ENCODE measurements around the gene EXO1. TPM values are rescaled to one million over a fixed set of nuclear protein-coding genes. Genes with fewer than 3 reads are reported as not detected.

Gene EXO1
- total RNA-seq, 1 experiment from 2014 or later = 28.5 TPM

- peak; percentile 77 for DNase-seq
These were observed 70.9 kb downstream of the EXO1 start for GRCh38 chr1:241918879-241919278.

DNA sequence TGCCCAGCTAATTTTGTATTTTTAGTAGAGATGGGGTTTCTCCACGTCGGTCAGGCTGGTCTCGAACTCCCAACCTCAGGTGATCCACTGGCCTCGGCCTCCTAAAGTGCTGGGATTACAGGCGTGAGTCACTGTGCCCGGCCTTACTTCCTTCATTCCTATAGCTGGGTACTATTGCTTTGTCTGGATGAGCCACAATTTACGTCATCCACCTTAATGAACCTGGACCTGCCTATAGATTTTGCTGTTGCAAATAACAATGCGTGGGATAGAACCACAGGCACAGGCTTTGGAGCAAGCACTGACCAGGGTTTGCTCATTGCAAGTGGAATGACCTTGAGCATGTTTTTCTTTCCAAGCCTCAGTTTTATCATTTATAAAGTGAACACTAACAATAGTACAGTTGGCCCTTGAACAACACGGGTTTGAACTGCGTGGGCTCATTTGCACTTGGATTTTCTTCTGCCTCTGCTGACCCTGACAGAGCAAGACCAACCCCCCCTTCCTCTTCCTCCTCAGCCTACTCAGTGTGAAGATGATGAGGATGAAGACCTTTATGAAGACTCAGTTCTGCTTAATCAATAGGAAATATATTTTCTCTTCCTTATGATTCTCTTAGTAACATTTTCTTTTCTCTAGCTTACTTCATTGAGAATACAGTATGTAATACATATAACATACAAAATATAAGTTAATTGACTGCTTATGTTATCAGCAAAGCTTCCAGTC lies 76.2 kb downstream of the EXO1 start:
- Histone ChIP-seq H3K4me3 (no peak overlapping the region), H3K36me3 (no peaks in the 10 kb centered on the region), H3K27me3 (no peaks in the 10 kb centered on the region), H3K9me3 (no peaks in the 10 kb centered on the region)
- no peak for DNase-seq

More at GRCh38 chr1:241918879-241919278, 70.9 kb downstream of the EXO1 start:
- no peaks in the 10 kb centered on the region for H3K27me3 ChIP-seq
- no peaks in the 10 kb centered on the region for H3K9me3 ChIP-seq
- no peak overlapping the region for H3K4me3 ChIP-seq
- no peaks in the 10 kb centered on the region for H3K36me3 ChIP-seq

DNA sequence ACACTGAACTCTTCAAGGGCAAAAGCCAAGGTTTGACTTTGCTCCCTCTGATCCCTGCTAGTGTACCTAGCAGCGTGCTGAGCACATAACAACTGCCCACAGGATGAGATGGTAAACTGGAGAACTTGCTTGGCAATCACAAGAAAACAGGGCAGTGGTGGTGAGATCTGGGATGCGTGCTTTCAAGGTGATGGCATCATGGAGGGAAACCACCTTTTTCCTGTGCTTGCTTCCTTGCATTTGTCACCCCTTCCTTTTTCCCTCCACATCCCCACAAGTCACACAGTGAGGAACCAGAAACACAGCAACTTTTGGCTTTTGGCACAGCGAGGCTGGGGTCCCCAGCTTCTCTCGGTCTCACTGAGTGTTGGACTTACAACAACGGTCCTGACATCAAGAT lies 78.1 kb downstream of the EXO1 start:
- H3K36me3 ChIP-seq = no peaks in the 10 kb centered on the region
- no peaks in the 10 kb centered on the region; the same call in 1 of the 2 replicates for H3K27me3 ChIP-seq
- no peak overlapping the region for H3K4me3 ChIP-seq
- DNase-seq = no peak
- no peaks in the 10 kb centered on the region for H3K9me3 ChIP-seq

- H3K9me3 ChIP-seq = no peaks in the 10 kb centered on the region
- H3K27me3 ChIP-seq = no peaks in the 10 kb centered on the region; the same call in 1 of the 2 replicates
- no peaks in the 10 kb centered on the region for H3K36me3 ChIP-seq
- no peak overlapping the region for H3K4me3 ChIP-seq
- DNase-seq = no peak
These were observed 79.3 kb downstream of the EXO1 start for GRCh38 chr1:241927321-241927720.

DNA sequence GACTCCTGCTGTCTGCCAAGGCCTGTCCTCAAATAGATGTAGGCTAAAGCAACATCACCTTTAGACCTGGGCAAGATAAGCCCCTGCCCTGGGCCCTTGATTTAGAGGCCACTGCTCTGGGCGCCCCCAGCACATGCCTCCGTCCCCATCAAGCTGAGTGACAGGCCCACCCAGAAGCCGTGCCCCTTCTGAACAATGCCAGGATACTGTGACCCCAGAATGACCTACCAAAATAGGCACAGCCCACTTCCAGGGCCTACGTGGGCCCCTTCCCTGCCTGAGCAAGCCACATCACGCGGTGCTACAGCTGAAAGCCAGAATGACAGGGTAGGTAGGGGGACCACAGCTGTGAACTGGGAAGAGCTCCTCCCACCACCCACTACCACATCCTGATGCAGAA lies 84.8 kb downstream of the EXO1 start:
- no peaks in the 10 kb centered on the region; the same call in 1 of the 2 replicates for H3K27me3 ChIP-seq
- no peaks in the 10 kb centered on the region for H3K36me3 ChIP-seq
- H3K4me3 ChIP-seq = no peak overlapping the region
- DNase-seq = no peak
- no peaks in the 10 kb centered on the region for H3K9me3 ChIP-seq

- Histone ChIP-seq H3K9me3 (peaks cover 4% of the 10 kb centered on the region), H3K4me3 (no peak overlapping the region), H3K27me3 (no peaks in the 10 kb centered on the region; the same call in 1 of the 2 replicates), H3K36me3 (no peaks in the 10 kb centered on the region)
- peak; percentile 69 for DNase-seq
These were observed 86.3 kb downstream of the EXO1 start for GRCh38 chr1:241934201-241934848.

GRCh38 chr1:241934866-241935265 lies 86.9 kb downstream of the EXO1 start:
- H3K36me3 ChIP-seq = no peaks in the 10 kb centered on the region
- DNase-seq = no peak
- H3K9me3 ChIP-seq = peaks cover 4% of the 10 kb centered on the region
- no peaks in the 10 kb centered on the region; the same call in 1 of the 2 replicates for H3K27me3 ChIP-seq
- H3K4me3 ChIP-seq = no peak overlapping the region

Other genes starting within 250 kb of the EXO1 start
- gene CHML, start 207.8 kb upstream of the EXO1 start, total RNA-seq (2014; rRNA removed; shearing (Covaris generic); ENCODE audit: low replicate concordance) = 7.0 and 15.4 TPM in 2 replicates
- gene OPN3, start 207.8 kb upstream of the EXO1 start, total RNA-seq (2014; rRNA removed; shearing (Covaris generic); ENCODE audit: low replicate concordance) = 1.1 and 4.1 TPM in 2 replicates
- gene WDR64, start 195.9 kb upstream of the EXO1 start, total RNA-seq (2014; rRNA removed; shearing (Covaris generic); ENCODE audit: low replicate concordance) = not detected in 2 replicates
- not detected in 2 replicates for gene BECN2, start 109.6 kb downstream of the EXO1 start, total RNA-seq (2014; rRNA removed; shearing (Covaris generic); ENCODE audit: low replicate concordance)
- gene MAP1LC3C, start 150.9 kb downstream of the EXO1 start, total RNA-seq (2014; rRNA removed; shearing (Covaris generic); ENCODE audit: low replicate concordance) = 2.2 and 3.3 TPM in 2 replicates